ENCODE data around the gene JPH4. TPM values are rescaled to one million over a fixed set of nuclear protein-coding genes. Genes with fewer than 3 reads are reported as not detected.

Gene JPH4
- 10 to 100 TPM in 7 of 8 experiments, 1 to 10 TPM in 1; 1.6 to 41.5 (median 21.9) TPM for total RNA-seq

DNA sequence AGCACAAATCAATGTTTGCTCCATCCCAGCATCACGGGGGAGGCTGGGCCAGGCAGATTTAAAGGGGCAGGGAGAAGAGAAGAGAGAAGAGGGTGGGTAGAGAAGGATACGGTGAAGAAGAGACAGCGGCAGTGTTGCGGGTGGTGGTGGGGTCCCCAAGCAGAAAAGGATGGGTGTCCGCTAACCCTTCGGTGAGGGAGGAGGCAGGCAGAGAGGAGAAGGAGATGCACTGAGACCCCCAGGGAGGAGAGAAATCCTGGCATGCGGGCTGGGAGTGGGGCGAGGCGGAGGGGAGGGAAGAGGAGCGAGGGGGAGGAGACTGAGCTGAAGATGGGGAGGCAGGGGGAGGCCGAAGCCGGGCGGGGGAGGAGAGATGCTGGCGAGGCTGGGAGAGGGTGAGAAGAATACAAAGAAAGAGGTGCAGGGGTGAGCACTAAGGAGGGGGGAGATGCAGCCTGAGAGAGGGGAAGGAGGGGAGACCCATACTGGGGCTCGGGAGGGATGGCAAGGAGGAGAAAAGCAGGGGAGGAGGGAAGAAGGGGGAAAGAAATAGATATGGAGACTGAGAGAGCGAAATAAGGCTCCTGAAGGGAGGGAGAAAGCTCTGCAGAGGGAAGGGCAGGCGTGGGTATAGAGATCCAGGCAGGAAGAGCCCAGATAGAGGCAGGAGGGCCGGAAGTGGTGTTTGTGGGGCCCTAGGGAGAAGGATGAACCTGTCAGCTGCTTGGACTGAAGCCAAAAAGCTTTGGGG is at the start of gene JPH4:
TSS of gene JPH4 (minus strand) at position 231 of the 751 bp plus-strand sequence. CDS start 1,337 bp downstream, outside the sequence.
- in situ Hi-C loops (cut with MboI; ENCODE audit: low pct_unique_long_range_greater_than_20kb in 2 of 9, low sequenced_read_pairs in 9 of 9, unreplicated experiment in 9 of 9): no loop called here
- peaks cover 12 to 13% of the 10 kb centered on the region in 2 donors for H3K4me1 ChIP-seq (replicated peaks in 1 of 2)
- WGBS, 10 experiments: 0 to 9% (median 3%) methylated on average over 1 to 6 of the region's 18 CpGs; no CpG with 5 or more reads in 6 of the 10 experiments
- peak within 1 kb of the TSS; percentile 82 to 96 for H3K27ac ChIP-seq
- H3K4me3 ChIP-seq: peak within 1 kb of the TSS; percentile 42 to 78 (median 49)
- peak in 6 of 8 experiments; percentile 32 to 80 (median 77) for ATAC-seq (replicated peaks in 6 of 8)

DNA sequence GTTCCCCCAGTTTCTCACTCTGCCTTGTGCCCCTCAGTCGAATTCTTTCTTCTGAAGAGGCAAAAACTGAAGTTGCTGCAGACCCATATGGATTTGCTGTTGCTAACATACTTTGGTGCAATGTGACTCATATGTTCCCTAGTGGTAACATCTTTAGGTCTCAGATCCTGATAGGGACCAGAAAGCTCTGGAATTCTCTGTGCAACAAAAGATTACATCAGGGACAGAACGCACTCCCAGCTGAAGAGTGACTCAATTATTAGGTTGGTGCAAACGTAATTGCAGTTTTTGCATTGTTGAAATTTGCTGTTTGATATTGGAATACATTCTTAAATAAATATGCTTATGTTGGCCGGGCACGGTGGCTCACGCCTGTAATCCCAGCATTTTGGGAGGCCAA is 49.4 kb upstream of the JPH4 start:
- ATAC-seq (replicated peaks in 6 of 8): no peak
- 0 to 87% (median 60%) methylated on average over 2 to 5 of the region's 6 CpGs; no CpG with 5 or more reads in 1 of the 10 experiments for WGBS, 10 experiments
- H3K4me3 ChIP-seq: no peak overlapping the region
- no peak overlapping the region for H3K27ac ChIP-seq
- H3K4me1 ChIP-seq (replicated peaks in 1 of 2): peaks cover 10 to 13% of the 10 kb centered on the region in 2 donors
- in situ Hi-C loops (cut with MboI; ENCODE audit: low pct_unique_long_range_greater_than_20kb in 2 of 9, low sequenced_read_pairs in 9 of 9, unreplicated experiment in 9 of 9): loop anchor here in 5 of 9 experiments (25.0 kb wide), 1 partner anchor 309 kb away; no protein-coding TSS in a partner anchor

DNA sequence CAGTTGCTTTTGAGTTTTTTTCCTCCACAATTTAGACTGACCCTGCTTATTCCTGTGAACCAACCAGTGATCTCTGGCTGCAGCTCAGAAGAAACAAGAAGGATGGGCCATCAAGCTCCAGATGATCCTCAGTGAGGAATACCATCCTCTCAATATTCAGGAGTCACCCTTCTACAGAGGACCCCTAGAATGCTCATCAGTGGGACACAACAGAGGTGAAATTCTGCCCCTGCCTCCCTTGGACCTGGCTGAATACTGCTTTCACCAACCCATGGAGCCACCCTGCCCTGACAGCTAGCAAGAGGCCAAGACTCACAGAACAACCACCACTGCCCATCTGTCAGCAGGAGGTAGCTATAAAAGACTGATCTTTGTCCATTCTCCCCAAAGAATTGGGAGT is 48.4 kb upstream of the JPH4 start:
- no peak overlapping the region for H3K27ac ChIP-seq
- ATAC-seq (replicated peaks in 6 of 8): no peak
- peaks cover 0 to 3% of the 10 kb centered on the region in 2 donors for H3K4me1 ChIP-seq (replicated peaks in 1 of 2)
- in situ Hi-C loops (cut with MboI; ENCODE audit: low pct_unique_long_range_greater_than_20kb in 2 of 9, low sequenced_read_pairs in 9 of 9, unreplicated experiment in 9 of 9): loop anchor here in 5 of 9 experiments (25.0 kb wide), 1 partner anchor 310 kb away; no protein-coding TSS in a partner anchor
- H3K4me3 ChIP-seq: no peak overlapping the region

DNA sequence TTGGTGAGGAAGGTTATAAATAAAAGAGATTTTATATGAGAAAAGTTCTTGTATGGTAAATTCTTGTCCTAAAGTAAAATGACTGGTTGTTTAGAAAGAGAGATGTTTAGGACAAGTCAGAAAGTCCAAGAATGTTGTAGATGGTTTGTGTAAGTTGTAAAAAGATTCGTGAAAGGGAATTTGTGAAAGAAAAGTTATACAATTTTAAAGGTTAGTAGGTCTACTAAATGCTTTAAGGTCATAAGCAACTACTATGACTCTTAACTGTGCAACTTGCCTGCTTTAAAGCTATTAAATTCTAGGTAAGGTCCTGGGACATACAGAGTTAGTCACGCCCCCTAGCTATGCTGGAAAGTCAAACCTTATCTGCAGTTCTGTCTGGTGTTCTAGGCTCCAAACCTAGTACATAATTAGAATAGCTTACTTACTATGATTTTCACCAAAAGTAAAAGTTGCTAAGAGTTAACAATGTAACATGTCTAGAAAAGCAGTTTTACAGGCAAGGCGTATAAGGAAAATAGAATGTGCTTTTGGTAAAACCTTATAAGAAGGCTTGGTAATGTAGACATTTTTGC is 46.3 kb upstream of the JPH4 start:
- no peak for ATAC-seq (replicated peaks in 6 of 8)
- Histone ChIP-seq H3K4me3 (no peak overlapping the region), H3K27ac (no peak overlapping the region), H3K4me1 (replicated peaks in 1 of 2) (no peaks in the 10 kb centered on the region)
- WGBS, 10 experiments: 30 to 100% (median 72%) methylated on average over 1 to 3 of the region's 3 CpGs
- in situ Hi-C loops (cut with MboI; ENCODE audit: low pct_unique_long_range_greater_than_20kb in 2 of 9, low sequenced_read_pairs in 9 of 9, unreplicated experiment in 9 of 9): loop anchor here in 5 of 9 experiments (25.0 kb wide), 1 partner anchor 312 kb away; no protein-coding TSS in a partner anchor

DNA sequence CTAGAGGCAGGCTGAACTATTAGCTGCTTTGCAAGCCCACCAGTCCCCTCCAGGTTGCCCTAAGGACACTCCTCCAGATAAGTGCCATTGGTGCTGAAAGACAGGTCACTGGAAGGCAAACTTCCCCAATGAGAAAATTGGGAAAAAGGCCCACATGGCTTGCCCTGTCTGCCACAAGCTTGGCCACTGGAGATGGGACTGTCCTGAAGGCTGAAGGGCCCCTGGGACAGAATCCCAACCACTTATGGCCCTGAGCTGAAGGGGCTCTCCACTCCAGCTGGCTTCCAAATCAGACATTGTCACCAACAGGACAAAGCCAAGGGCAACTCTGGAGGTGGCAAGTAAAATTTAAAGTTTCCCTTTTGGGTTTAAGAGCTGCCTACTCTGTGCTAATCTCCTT is 45.4 kb upstream of the JPH4 start:
- H3K4me3 ChIP-seq: no peak overlapping the region
- no peak overlapping the region for H3K27ac ChIP-seq
- no peak for ATAC-seq (replicated peaks in 6 of 8)
- no peaks in the 10 kb centered on the region for H3K4me1 ChIP-seq (replicated peaks in 1 of 2)
- in situ Hi-C loops (cut with MboI; ENCODE audit: low pct_unique_long_range_greater_than_20kb in 2 of 9, low sequenced_read_pairs in 9 of 9, unreplicated experiment in 9 of 9): no loop called here

DNA sequence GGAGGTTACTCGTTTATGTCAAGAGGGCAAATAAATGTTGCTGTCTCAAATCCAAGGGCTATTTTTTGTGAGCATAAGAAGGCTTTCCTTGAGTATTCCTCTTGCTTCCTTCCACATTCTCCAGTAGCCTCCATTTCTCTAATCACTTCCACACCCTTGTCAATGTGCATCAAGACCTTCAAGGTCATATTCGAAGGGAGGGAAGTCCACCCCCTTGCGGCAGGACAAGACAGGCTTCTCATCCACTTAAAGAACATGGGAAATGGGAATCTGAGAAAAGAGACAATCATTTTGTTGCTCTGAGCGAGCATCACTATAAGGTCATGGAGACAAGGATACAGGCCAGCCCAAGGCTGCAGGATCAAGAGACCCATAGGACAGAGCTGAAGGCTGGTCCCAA is 44.4 kb upstream of the JPH4 start:
- Histone ChIP-seq H3K4me1 (replicated peaks in 1 of 2) (no peaks in the 10 kb centered on the region), H3K27ac (no peak overlapping the region), H3K4me3 (no peak overlapping the region)
- in situ Hi-C loops (cut with MboI; ENCODE audit: low pct_unique_long_range_greater_than_20kb in 2 of 9, low sequenced_read_pairs in 9 of 9, unreplicated experiment in 9 of 9): no loop called here
- WGBS, 10 experiments: 10 to 92% (median 63%) methylated on average over 1 to 3 of the region's 4 CpGs
- no peak for ATAC-seq (replicated peaks in 6 of 8)

DNA sequence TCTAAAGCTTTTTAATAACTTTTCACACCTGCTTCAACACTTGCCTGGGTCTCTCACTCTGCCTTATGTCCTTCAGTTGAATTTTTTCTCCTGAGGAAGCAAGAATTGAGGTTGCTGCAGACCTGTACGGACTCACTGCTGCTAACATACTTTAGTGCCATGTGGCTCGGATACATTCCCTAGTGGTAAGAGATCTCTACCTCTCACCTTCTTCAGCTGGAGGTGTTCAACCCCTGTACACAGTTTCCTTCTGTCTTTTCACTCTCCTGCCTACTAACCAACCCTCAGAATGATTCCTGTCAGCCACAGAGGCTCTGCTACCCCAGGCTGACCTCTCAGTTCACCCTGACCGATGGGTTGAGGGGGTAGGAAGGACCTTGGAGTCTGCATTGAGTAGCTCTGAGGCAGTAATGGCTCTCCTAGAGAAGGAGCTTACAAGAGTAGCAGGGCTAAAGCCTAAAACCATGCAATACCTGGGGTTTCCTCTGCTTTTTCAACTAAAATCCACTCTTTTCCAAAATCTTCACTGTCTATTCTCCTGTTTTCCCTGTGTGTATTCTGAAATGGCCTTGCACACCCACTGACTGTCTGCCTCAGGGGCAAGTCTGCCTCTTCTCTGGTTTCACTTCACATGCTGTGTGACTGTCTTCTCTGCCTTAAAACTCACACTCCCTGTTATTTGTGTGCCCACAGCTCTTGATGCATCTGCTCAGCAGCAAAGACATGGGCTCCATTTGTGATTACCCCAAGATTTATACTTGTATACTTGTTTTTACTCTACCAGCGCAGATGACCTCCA is 43.5 kb upstream of the JPH4 start:
- ATAC-seq (replicated peaks in 6 of 8): peak in 2 of 8 experiments; percentile 54 to 79
- WGBS, 10 experiments: 36 to 88% (median 58%) methylated on average over 1 to 4 of the region's 4 CpGs; no CpG with 5 or more reads in 2 of the 10 experiments
- in situ Hi-C loops (cut with MboI; ENCODE audit: low pct_unique_long_range_greater_than_20kb in 2 of 9, low sequenced_read_pairs in 9 of 9, unreplicated experiment in 9 of 9): no loop called here
- Histone ChIP-seq H3K27ac (no peak overlapping the region), H3K4me1 (replicated peaks in 1 of 2) (no peaks in the 10 kb centered on the region), H3K4me3 (no peak overlapping the region)

DNA sequence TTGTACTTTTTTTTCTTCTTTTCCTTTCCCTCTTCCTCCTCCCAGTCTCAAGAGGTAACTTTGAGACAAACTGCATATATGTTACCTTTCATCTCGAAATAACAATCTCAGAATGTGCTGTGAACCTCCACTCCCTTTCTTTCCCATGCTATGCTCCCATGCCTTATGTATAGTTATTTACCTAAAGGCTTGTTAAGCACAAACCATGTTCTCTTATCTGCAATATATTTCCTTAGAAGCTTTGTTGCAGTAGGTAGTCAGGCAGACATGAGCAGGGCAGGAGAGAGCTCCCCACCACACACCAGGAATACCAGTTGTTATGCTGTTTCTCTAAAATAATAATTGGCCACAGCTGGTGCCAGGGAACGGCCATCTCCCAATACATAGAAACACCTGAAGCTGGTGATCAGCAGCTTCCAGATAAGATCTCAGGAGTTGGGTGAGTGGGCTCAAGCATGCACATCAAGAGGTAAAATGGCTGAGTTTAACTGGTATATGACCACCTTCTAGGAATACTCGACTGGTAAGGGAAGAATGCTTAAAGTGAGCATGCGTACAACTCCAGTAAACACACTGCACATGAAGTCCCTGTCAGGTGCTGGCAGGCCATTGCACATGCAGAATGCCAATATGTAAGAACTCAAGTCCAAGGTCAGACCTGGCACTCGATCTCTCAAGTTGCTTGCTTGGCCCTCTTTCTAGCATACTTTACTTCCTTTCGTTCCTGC is 42.8 kb upstream of the JPH4 start:
- no peak overlapping the region for H3K4me3 ChIP-seq
- H3K4me1 ChIP-seq (replicated peaks in 1 of 2): no peaks in the 10 kb centered on the region
- H3K27ac ChIP-seq: no peak overlapping the region
- WGBS, 10 experiments: 10 to 80% (median 54%) methylated on average over 1 to 6 of the region's 6 CpGs; no CpG with 5 or more reads in 1 of the 10 experiments
- in situ Hi-C loops (cut with MboI; ENCODE audit: low pct_unique_long_range_greater_than_20kb in 2 of 9, low sequenced_read_pairs in 9 of 9, unreplicated experiment in 9 of 9): no loop called here
- ATAC-seq (replicated peaks in 6 of 8): no peak

DNA sequence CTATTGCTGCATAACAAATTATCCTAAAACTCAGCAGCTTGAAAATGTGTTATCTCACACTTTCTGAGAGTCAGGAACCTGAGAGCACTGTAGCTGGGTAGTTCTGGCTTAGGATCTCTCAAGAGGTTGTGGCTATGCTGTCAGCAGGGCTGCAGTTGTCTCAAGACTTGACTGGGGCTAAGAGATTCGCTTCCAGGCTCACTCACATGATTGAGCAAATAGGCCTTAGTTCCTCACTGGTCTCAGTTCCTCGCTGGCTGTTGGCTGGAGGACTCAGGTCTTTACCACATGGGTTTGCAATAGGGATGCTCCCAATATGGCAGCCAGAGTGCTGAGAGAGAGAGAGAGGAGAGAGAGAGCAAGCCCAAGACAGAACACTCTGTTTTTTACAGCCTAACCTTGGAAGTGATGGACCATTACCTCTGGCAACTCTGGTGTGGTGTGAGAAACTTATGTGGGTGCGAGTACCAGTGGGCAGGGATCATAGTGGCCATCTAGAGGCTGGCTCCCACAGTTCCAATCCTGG is 41.6 kb upstream of the JPH4 start:
- H3K4me3 ChIP-seq: no peak overlapping the region
- H3K4me1 ChIP-seq (replicated peaks in 1 of 2): no peaks in the 10 kb centered on the region
- no peak overlapping the region for H3K27ac ChIP-seq
- no peak for ATAC-seq (replicated peaks in 6 of 8)
- WGBS, 10 experiments: 29 to 65% (median 55%) methylated on average over 1 to 2 of the region's 3 CpGs; no CpG with 5 or more reads in 2 of the 10 experiments
- in situ Hi-C loops (cut with MboI; ENCODE audit: low pct_unique_long_range_greater_than_20kb in 2 of 9, low sequenced_read_pairs in 9 of 9, unreplicated experiment in 9 of 9): no loop called here

DNA sequence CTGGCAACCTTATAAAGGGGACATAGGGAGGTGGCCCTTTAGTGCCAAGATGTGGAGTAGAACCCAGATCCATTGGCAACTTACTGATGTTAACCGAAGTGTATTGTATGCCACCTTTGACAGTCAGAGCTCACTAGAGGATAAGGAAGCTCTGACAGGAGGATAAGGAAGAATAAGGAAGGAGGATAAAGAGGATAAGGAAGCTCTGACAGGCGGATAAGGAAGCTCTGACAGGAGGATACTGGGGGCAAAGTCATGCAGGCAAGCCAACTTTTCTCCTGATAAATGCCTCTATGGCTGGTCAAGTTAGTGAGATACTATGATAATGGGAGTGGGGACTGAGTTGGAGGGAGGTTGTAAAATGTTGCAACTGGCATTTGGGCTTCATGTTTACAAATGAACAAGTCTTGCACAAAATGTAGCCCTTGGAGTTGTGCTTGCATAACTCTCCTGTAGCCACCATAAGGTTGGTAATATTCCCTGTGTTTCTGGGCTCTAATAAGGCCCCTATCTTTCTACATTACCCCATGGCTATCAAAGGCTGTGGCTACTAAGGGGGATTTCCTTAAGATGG is 39.9 kb upstream of the JPH4 start:
- in situ Hi-C loops (cut with MboI; ENCODE audit: low pct_unique_long_range_greater_than_20kb in 2 of 9, low sequenced_read_pairs in 9 of 9, unreplicated experiment in 9 of 9): no loop called here
- no peak overlapping the region for H3K4me3 ChIP-seq
- no peaks in the 10 kb centered on the region for H3K4me1 ChIP-seq (replicated peaks in 1 of 2)
- ATAC-seq (replicated peaks in 6 of 8): no peak
- no peak overlapping the region for H3K27ac ChIP-seq
- WGBS, 10 experiments: 25 to 78% (median 67%) methylated on average over 1 to 2 of the region's 2 CpGs; no CpG with 5 or more reads in 3 of the 10 experiments

DNA sequence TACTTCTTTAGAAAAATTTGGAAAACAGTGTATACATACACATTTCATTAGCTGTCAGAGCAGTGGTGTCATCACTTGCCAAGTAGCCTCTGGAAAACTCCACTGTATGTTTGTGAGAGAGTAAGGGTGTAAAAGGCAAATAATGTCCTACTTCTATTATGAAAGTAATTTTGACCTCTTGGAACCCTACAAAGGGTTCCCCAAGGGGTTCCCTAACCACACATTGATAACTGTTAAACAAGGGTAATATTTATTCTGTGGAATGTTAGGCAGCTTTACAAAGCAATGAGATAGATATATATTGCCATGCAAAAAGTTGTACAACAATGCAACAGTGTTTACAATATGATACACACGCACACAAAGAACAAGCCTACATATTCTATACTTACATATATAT is 38.9 kb upstream of the JPH4 start:
- Histone ChIP-seq H3K4me3 (no peak overlapping the region), H3K4me1 (replicated peaks in 1 of 2) (no peaks in the 10 kb centered on the region), H3K27ac (no peak overlapping the region)
- no peak for ATAC-seq (replicated peaks in 6 of 8)
- WGBS, 10 experiments: 0 to 100% (median 91%) methylated on average over 1 of the region's 1 CpG; no CpG with 5 or more reads in 3 of the 10 experiments
- in situ Hi-C loops (cut with MboI; ENCODE audit: low pct_unique_long_range_greater_than_20kb in 2 of 9, low sequenced_read_pairs in 9 of 9, unreplicated experiment in 9 of 9): no loop called here

DNA sequence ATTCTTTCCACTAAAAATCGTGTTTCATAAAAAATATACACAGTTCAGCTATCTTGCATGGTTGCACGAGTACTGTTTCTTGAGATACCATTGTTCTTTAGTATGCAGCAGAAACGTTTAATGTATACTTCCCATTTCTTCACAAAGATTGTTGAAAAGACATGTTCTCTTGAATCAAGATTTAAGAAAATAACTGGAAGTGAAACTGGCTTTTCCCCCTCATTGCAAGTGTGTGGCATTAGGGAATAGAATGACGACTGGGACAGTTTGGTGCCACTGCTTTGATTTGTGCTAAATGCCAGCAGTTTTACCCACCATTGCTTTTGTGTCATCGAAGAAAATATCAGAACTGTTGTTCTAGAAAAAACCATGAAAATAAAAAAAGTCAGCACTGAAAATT is 37.3 kb upstream of the JPH4 start:
- in situ Hi-C loops (cut with MboI; ENCODE audit: low pct_unique_long_range_greater_than_20kb in 2 of 9, low sequenced_read_pairs in 9 of 9, unreplicated experiment in 9 of 9): no loop called here
- 8 to 81% (median 54%) methylated on average over 1 to 5 of the region's 5 CpGs for WGBS, 10 experiments
- no peaks in the 10 kb centered on the region for H3K4me1 ChIP-seq (replicated peaks in 1 of 2)
- no peak for ATAC-seq (replicated peaks in 6 of 8)
- H3K4me3 ChIP-seq: no peak overlapping the region
- H3K27ac ChIP-seq: no peak overlapping the region
